K562 (cell line): Measurements from ENCODE around the gene CCT5. TPM values are rescaled to one million over a fixed set of nuclear protein-coding genes. Genes with fewer than 3 reads are reported as not detected.

Source experiments
- ATAC-seq: fragments of 200-7000 bp; cut with Tn5 transposase; 3 replicates; pipeline ENCODE4 v1.9.1; 2020; ENCODE audit warnings: moderate library complexity
- BruUV-seq: library from RNA; stranded (reverse); fragments of 400-500 nt; replicated peaks from 2 replicates; lab custom pipeline; 2021; lab: Mats Ljungman, UMichigan
- CTCF ChIA-PET: fragments of 300-600 bp; formaldehyde crosslinking; extraction: SDS; loops from one replicate; lab custom pipeline; 2021; ENCODE audit warnings: low intra/inter-chr PET ratio; lab: Yijun Ruan, JAX
- POLR2A ChIA-PET: fragments of 300-600, 350-650 bp; sonication (Branson Sonifier 250); formaldehyde crosslinking; extraction: SDS; loops from one replicate; lab custom pipeline; 2021; ENCODE audit warnings: antibody characterized with exemption, inconsistent platforms; lab: Yijun Ruan, JAX
- DNase-seq, 4 experiments: peaks; one replicate each; pipeline versions ENCODE4 v3.0.0 to v3.0.0-alpha.2; 2011 to 2018; ENCODE audit warnings: low spot score in 3 of 4, mixed read lengths in 3 of 4; ENCODE audit errors: extremely low read depth in 1 of 4
- FAIRE-seq: peaks from 2 replicates; lab custom pipeline; 2011; peaks lifted over from hg19 to GRCh38; lab: Jason Lieb, UNC
- H2AFZ ChIP-seq: 2 replicates; pipeline ENCODE4 v1.6.0; 2011; ENCODE audit warnings: low read depth, low read length, control low read depth, inconsistent platforms
- H3K27ac ChIP-seq: fragments of 200-600 bp; 3 replicates; pipeline ENCODE4 v1.8.0; 2011; ENCODE audit warnings: low read depth, mild to moderate bottlenecking, control low read depth, inconsistent platforms, low read length, moderate library complexity, mixed read lengths; ENCODE audit errors: extremely low read depth
- H3K27me3 ChIP-seq, 2 experiments: fragments of 300-600 bp in 1 of 2; 2 replicates in 1 of 2; 3 replicates in 1 of 2; pipeline versions ENCODE4 v1.6.0 to v1.8.0; 2011; ENCODE audit warnings: inconsistent platforms in 2 of 2, low read length in 2 of 2, mild to moderate bottlenecking in 1 of 2, mixed read lengths in 1 of 2, moderate library complexity in 1 of 2; ENCODE audit not compliant: control insufficient read depth in 2 of 2, insufficient read depth in 2 of 2
- H3K36me3 ChIP-seq: fragments of 300-600 bp; 3 replicates; pipeline ENCODE4 v1.8.0; 2011; ENCODE audit warnings: mild to moderate bottlenecking, low read length, inconsistent platforms; ENCODE audit not compliant: control insufficient read depth, insufficient read depth
- H3K4me1 ChIP-seq, 2 experiments: fragments of 200-600 bp in 1 of 2; replicated peaks in 1 of 2; 2 replicates in 1 of 2; 3 replicates in 1 of 2; pipeline versions ENCODE4 v1.5.1 to v1.8.0; 2011; ENCODE audit warnings: inconsistent platforms in 2 of 2, low read length in 2 of 2, mild to moderate bottlenecking in 1 of 2, mixed read lengths in 1 of 2, moderate library complexity in 1 of 2; ENCODE audit not compliant: control insufficient read depth in 2 of 2, insufficient read depth in 2 of 2
- H3K4me2 ChIP-seq: 2 replicates; pipeline ENCODE4 v1.6.1; 2011; ENCODE audit warnings: low read length, control low read depth, inconsistent platforms, mixed read lengths; ENCODE audit not compliant: insufficient read depth
- H3K4me3 ChIP-seq: fragments of 200-600 bp; sonication (generic), shearing (Covaris generic); 2 replicates; pipeline ENCODE4 v1.5.1; 2016; ENCODE audit warnings: control low read depth, inconsistent platforms
- H3K79me2 ChIP-seq: fragments of 200-600 bp; 3 replicates; pipeline ENCODE4 v1.8.0; 2011; ENCODE audit warnings: low read length, inconsistent platforms; ENCODE audit not compliant: control insufficient read depth, insufficient read depth
- H3K9ac ChIP-seq, 2 experiments: 2 replicates each; pipeline versions ENCODE4 v1.6.0 to v1.6.1; 2011; ENCODE audit warnings: low read depth in 2 of 2, low read length in 2 of 2, control low read depth in 1 of 2, inconsistent platforms in 1 of 2, mild to moderate bottlenecking in 1 of 2, mixed read lengths in 1 of 2; ENCODE audit not compliant: insufficient read depth in 1 of 2
- H3K9me1 ChIP-seq: one replicate; pipeline ENCODE4 v1.6.0; 2011; ENCODE audit warnings: inconsistent platforms, mild to moderate bottlenecking, low read length, moderate library complexity; ENCODE audit not compliant: control insufficient read depth, insufficient read depth
- H3K9me3 ChIP-seq: replicated peaks from 2 replicates; pipeline ENCODE4 v1.5.1; 2011; ENCODE audit warnings: low read depth, low read length, inconsistent platforms; ENCODE audit not compliant: control insufficient read depth, insufficient read depth
- H4K20me1 ChIP-seq: replicated peaks from 2 replicates; pipeline ENCODE4 v1.6.1; 2011; ENCODE audit warnings: low read length, inconsistent platforms, mixed read lengths; ENCODE audit not compliant: control insufficient read depth, insufficient read depth
- CBFA2T2 ChIP-seq: fragments of 450-650 bp; conservative IDR thresholded peaks from 2 replicates; pipeline ENCODE4 v1.6.1; 2017; ENCODE audit warnings: mild to moderate bottlenecking
- CEBPB ChIP-seq: fragments of 450-650 bp; IDR thresholded peaks from 2 replicates; pipeline ENCODE4 v1.6.1; 2016; ENCODE audit warnings: missing genetic modification characterization, missing compliant biosample characterization
- MEIS2 ChIP-seq: fragments of 450-650 bp; IDR thresholded peaks from 2 replicates; pipeline ENCODE4 v1.6.1; 2014; ENCODE audit warnings: mild to moderate bottlenecking; ENCODE audit not compliant: partially characterized antibody
- RAD21 ChIP-seq, 2 experiments: fragments of 250-450 bp in 1 of 2; fragments of 450-650 bp in 1 of 2; sonication (Bioruptor Pico) in 1 of 2; formaldehyde crosslinking in 1 of 2; IDR thresholded peaks in 1 of 2; conservative IDR thresholded peaks in 1 of 2; 2 replicates each; pipeline versions ENCODE4 v1.4.0 to v1.8.0; 2020 to 2022; ENCODE audit warnings: mild to moderate bottlenecking in 2 of 2, moderate library complexity in 1 of 2
- SMAD4 ChIP-seq: fragments of 250-450 bp; sonication (Bioruptor Pico); conservative IDR thresholded peaks from 2 replicates; pipeline ENCODE4 v1.8.0; 2021; ENCODE audit warnings: inconsistent platforms, mild to moderate bottlenecking, moderate library complexity
- SMC3 ChIP-seq: conservative IDR thresholded peaks from 2 replicates; pipeline ENCODE4 v1.6.1; 2011; ENCODE audit warnings: low read depth, low read length, improper control_type of control experiment; ENCODE audit not compliant: insufficient read depth
- XRCC5 ChIP-seq: fragments of 200-400 bp; formaldehyde crosslinking; IDR thresholded peaks from 2 replicates; pipeline ENCODE4 v1.6.1; 2017; ENCODE audit warnings: low read depth, mild to moderate bottlenecking, low read length
- ZNF436 ChIP-seq: fragments of 250-450, 450-650 bp; sonication (Bioruptor Pico); formaldehyde crosslinking; IDR thresholded peaks from 2 replicates; pipeline ENCODE4 v1.7.0; 2020; ENCODE audit warnings: mild to moderate bottlenecking
- WGBS: fragments of 100-300 bp; shearing (Covaris generic); methylation state at CpG from one replicate; pipeline ENCODE4 v1.1.6; 2016; ENCODE audit warnings: low coverage, mixed read lengths; ENCODE audit not compliant: insufficient coverage; ENCODE audit errors: missing lambda C conversion rate; 5-methylcytosine and 5-hydroxymethylcytosine counted together
- in situ Hi-C: fragments of 300-500 bp; cut with MboI; formaldehyde crosslinking; loops from 4 replicates; pipeline ENCODE4 v1.15.0; 2018; ENCODE audit warnings: inconsistent platforms, mixed read lengths
- intact Hi-C: fragments of 100-400 bp; cut with micrococcal nuclease; formaldehyde crosslinking; loops from 2 replicates; pipeline ENCODE4 v1.14.2; 2022
- polyA plus RNA-seq, 8 experiments: library from polyadenylated mRNA; depleted of rRNA in 4 of 8; stranded (reverse) in 5 of 8; unstranded in 3 of 8; fragments of >200 nt; fragmentation: Nextera tagmentation in 2 of 8; fragmentation: Illumina TruSeq in 1 of 8; extraction: Ambion mirVana in 2 of 8; extraction: Trizol in 1 of 8; gene quantifications; 2 replicates each; pipeline versions ENCODE4 v1.2.1 to v1.2.3, GENCODE V29; 2011 to 2014; ENCODE audit warnings: inconsistent platforms in 1 of 8, missing spikeins in 1 of 8
- total RNA-seq, 7 experiments: library from RNA; depleted of rRNA in 6 of 7; stranded (reverse); fragments of >200 nt in 6 of 7; fragmentation: Illumina TruSeq in 2 of 7; extraction: Trizol in 2 of 7; gene quantifications; 2 replicates each; pipeline versions ENCODE4 v1.2.1 to v1.2.3, GENCODE V29; 2011 to 2021; ENCODE audit warnings: low replicate concordance in 1 of 7
- TF ChIP-seq, protein P1 (sequence below), 3 experiments: IDR thresholded peaks in 2 of 3; conservative IDR thresholded peaks in 1 of 3; 2 replicates each; pipeline ENCODE4 v1.5.1; 2011 to 2012; ENCODE audit warnings: low read length in 3 of 3, mild to moderate bottlenecking in 3 of 3, control low read depth in 2 of 3, improper control_type of control experiment in 1 of 3, inconsistent platforms in 1 of 3, low read depth in 1 of 3, mixed read lengths in 1 of 3, moderate library complexity in 1 of 3; ENCODE audit not compliant: insufficient read depth in 2 of 3
- TF ChIP-seq, protein P2 (sequence below), 2 experiments: fragments of 450-650 bp; formaldehyde crosslinking in 1 of 2; IDR thresholded peaks; 2 replicates each; pipeline versions ENCODE4 v1.4.0 to v1.6.1; 2014 to 2020; ENCODE audit warnings: mild to moderate bottlenecking in 2 of 2, borderline replicate concordance in 1 of 2, low read depth in 1 of 2
- TF ChIP-seq, protein P3 (sequence below): fragments of 450-650 bp; formaldehyde crosslinking; IDR thresholded peaks from 2 replicates; pipeline ENCODE4 v1.4.0; 2022; ENCODE audit warnings: mild to moderate bottlenecking, moderate library complexity

The CCT5 gene
- total and polyA plus RNA-seq, 9 of the 15 experiments (the other 6 are each of a cell fraction or from before 2014, with no cell fraction given) = 782 to 1,606 (median 1,153) TPM

DNA sequence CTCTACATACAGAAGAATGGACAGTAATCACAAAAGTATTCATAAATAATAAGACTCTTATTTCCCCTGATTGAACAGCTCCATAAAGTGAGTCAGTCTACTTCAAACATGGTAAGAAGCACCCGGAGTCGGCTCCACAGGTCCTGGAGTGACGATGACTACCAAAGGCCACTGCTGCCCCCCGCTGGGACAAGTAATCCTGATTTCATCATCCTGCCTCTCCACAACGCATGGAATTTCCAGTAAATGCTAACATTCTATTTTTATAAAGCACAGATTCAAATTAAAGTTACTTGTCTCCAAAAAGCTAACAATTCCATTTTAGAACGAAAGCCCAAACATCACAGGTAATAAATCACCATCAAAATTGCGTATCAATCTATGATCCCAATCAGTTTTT lies 16.6 kb upstream of the CCT5 start:
- FAIRE-seq (peak; percentile 78), DNase-seq (peak in 3 of 4 experiments; percentile 38 to 62 (median 41)), ATAC-seq (peak; percentile 84)
- Histone ChIP-seq H3K4me1 (peaks cover 0 to 2% of the 10 kb centered on the region in 2 experiments; a peak in 1 of 5 replicates), H2AFZ (no peak overlapping the region), H3K27ac (no peak overlapping the region), H3K79me2 (no peaks in the 10 kb centered on the region), H4K20me1 (0 out of 2 replicates have a peak, but pooled peaks cover 3% of the 10 kb centered on the region), H3K27me3 (no peaks in the 10 kb centered on the region), H3K36me3 (peaks cover 45% of the 10 kb centered on the region), H3K9me1 (no peaks in the 10 kb centered on the region), H3K9ac (no peak overlapping the region), H3K4me3 (no peak overlapping the region), H3K9me3 (no peaks in the 10 kb centered on the region), H3K4me2 (no peak overlapping the region)
- CTCF ChIA-PET = no interaction called here
- intact Hi-C loops = no loop called here
- WGBS = 41% methylated on average over 7 of the region's 7 CpGs
- POLR2A ChIA-PET = interaction anchor here (0.6 to 2.1 kb wide), 3 partner anchors 10 to 28 kb away, joined by 3 to 9 read pairs (median 3); partner anchors contain the start of genes ATPSCKMT and CCT5
- in situ Hi-C loops = no loop called here
- no TSS peak for BruUV-seq
- TF ChIP-seq SMC3 (0 out of 2 replicates have a peak, but pooled peaks have one; percentile 8), SMAD4 (no peak), ZNF436 (CRISPR knock-in tag) (no peak), CBFA2T2 (no peak), XRCC5 (no peak), RAD21 (CRISPR knock-in tag; conservative IDR thresholded peaks at IDR 0.05 in 1 of 2, IDR thresholded peaks at IDR 0.05 in 1 of 2) (peak; percentile 38 to 63), MEIS2 (no peak), CEBPB (tag) (peak; percentile 84)
- TF ChIP-seq, protein P1, sequence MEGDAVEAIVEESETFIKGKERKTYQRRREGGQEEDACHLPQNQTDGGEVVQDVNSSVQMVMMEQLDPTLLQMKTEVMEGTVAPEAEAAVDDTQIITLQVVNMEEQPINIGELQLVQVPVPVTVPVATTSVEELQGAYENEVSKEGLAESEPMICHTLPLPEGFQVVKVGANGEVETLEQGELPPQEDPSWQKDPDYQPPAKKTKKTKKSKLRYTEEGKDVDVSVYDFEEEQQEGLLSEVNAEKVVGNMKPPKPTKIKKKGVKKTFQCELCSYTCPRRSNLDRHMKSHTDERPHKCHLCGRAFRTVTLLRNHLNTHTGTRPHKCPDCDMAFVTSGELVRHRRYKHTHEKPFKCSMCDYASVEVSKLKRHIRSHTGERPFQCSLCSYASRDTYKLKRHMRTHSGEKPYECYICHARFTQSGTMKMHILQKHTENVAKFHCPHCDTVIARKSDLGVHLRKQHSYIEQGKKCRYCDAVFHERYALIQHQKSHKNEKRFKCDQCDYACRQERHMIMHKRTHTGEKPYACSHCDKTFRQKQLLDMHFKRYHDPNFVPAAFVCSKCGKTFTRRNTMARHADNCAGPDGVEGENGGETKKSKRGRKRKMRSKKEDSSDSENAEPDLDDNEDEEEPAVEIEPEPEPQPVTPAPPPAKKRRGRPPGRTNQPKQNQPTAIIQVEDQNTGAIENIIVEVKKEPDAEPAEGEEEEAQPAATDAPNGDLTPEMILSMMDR (IDR thresholded peaks at IDR 0.05 in 2 of 3, conservative IDR thresholded peaks at IDR 0.05 in 1 of 3; ENCODE audit: insufficient read depth in 2 of 3, low read depth in 1 of 3, low read length in 3 of 3) = peak; percentile 36 to 69 (median 69)
- TF ChIP-seq, protein P2, sequence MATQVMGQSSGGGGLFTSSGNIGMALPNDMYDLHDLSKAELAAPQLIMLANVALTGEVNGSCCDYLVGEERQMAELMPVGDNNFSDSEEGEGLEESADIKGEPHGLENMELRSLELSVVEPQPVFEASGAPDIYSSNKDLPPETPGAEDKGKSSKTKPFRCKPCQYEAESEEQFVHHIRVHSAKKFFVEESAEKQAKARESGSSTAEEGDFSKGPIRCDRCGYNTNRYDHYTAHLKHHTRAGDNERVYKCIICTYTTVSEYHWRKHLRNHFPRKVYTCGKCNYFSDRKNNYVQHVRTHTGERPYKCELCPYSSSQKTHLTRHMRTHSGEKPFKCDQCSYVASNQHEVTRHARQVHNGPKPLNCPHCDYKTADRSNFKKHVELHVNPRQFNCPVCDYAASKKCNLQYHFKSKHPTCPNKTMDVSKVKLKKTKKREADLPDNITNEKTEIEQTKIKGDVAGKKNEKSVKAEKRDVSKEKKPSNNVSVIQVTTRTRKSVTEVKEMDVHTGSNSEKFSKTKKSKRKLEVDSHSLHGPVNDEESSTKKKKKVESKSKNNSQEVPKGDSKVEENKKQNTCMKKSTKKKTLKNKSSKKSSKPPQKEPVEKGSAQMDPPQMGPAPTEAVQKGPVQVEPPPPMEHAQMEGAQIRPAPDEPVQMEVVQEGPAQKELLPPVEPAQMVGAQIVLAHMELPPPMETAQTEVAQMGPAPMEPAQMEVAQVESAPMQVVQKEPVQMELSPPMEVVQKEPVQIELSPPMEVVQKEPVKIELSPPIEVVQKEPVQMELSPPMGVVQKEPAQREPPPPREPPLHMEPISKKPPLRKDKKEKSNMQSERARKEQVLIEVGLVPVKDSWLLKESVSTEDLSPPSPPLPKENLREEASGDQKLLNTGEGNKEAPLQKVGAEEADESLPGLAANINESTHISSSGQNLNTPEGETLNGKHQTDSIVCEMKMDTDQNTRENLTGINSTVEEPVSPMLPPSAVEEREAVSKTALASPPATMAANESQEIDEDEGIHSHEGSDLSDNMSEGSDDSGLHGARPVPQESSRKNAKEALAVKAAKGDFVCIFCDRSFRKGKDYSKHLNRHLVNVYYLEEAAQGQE (IDR thresholded peaks at IDR 0.05; ENCODE audit: borderline replicate concordance) = peak; percentile 8; the same call in 1 of the 2 replicates
- TF ChIP-seq, protein P2 (CRISPR knock-in tag; IDR thresholded peaks at IDR 0.05; ENCODE audit: low read depth) = no peak
- TF ChIP-seq, protein P3, sequence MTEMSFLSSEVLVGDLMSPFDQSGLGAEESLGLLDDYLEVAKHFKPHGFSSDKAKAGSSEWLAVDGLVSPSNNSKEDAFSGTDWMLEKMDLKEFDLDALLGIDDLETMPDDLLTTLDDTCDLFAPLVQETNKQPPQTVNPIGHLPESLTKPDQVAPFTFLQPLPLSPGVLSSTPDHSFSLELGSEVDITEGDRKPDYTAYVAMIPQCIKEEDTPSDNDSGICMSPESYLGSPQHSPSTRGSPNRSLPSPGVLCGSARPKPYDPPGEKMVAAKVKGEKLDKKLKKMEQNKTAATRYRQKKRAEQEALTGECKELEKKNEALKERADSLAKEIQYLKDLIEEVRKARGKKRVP (CRISPR knock-in tag) = no peak
